K562 (cell line): ENCODE measurements around the gene MINK1. TPM values are rescaled to one million over a fixed set of nuclear protein-coding genes. Genes with fewer than 3 reads are reported as not detected.

Experiments used
- ETV5 ChIP-seq: sonication (generic); formaldehyde crosslinking; IDR thresholded peaks from 2 replicates; pipeline ENCODE4 v1.4.0; 2020; ENCODE audit warnings: low read depth, mild to moderate bottlenecking, missing genetic modification reagents
- FOXM1 ChIP-seq, 2 experiments: fragments of 450-650 bp in 1 of 2; sonication (generic) in 1 of 2; formaldehyde crosslinking in 1 of 2; IDR thresholded peaks; 2 replicates each; pipeline versions ENCODE4 v1.6.1 to v1.9.0; 2017 to 2022; ENCODE audit warnings: low read depth in 2 of 2, mild to moderate bottlenecking in 2 of 2, missing genetic modification reagents in 1 of 2, moderate library complexity in 1 of 2
- FOXP1 ChIP-seq: sonication (generic); formaldehyde crosslinking; IDR thresholded peaks from 2 replicates; pipeline ENCODE4 v1.8.0; 2022; ENCODE audit warnings: mild to moderate bottlenecking, missing genetic modification reagents
- IRF2 ChIP-seq: sonication (generic); formaldehyde crosslinking; IDR thresholded peaks from 2 replicates; pipeline ENCODE4 v1.8.1; 2022; ENCODE audit warnings: mild to moderate bottlenecking, missing genetic modification reagents
- KDM4B ChIP-seq, 2 experiments: fragments of 450-650 bp in 1 of 2; sonication (generic) in 1 of 2; IDR thresholded peaks; 2 replicates each; pipeline ENCODE4 v1.6.1; 2016 to 2017; ENCODE audit warnings: borderline replicate concordance in 2 of 2, antibody characterized with exemption in 1 of 2, low read depth in 1 of 2, mild to moderate bottlenecking in 1 of 2
- KLF13 ChIP-seq: fragments of 450-650 bp; IDR thresholded peaks from 2 replicates; pipeline ENCODE4 v1.6.1; 2016; ENCODE audit warnings: missing genetic modification characterization, low read depth, mild to moderate bottlenecking, missing compliant biosample characterization, moderate library complexity, borderline replicate concordance
- MXI1 ChIP-seq: IDR thresholded peaks from 2 replicates; pipeline ENCODE4 v1.6.1; 2011; ENCODE audit warnings: low read depth, mild to moderate bottlenecking, improper control_type of control experiment, low read length
- PHB2 ChIP-seq: fragments of 450-650 bp; IDR thresholded peaks from 2 replicates; pipeline ENCODE4 v1.6.1; 2017; ENCODE audit warnings: low read depth
- PHTF2 ChIP-seq: fragments of 250-450 bp; sonication (Bioruptor Pico); IDR thresholded peaks from 2 replicates; pipeline ENCODE4 v1.5.0; 2021; ENCODE audit warnings: mild to moderate bottlenecking
- RAD51 ChIP-seq: fragments of 450-650 bp; IDR thresholded peaks from 2 replicates; pipeline ENCODE4 v1.7.1; 2016; ENCODE audit warnings: low read depth, mild to moderate bottlenecking, borderline replicate concordance
- STAT5B ChIP-seq: fragments of 250-450 bp; sonication (Bioruptor Pico); IDR thresholded peaks from 2 replicates; pipeline ENCODE4 v1.8.0; 2021; ENCODE audit warnings: mild to moderate bottlenecking, inconsistent platforms
- TARDBP ChIP-seq: fragments of 450-650 bp; IDR thresholded peaks from 2 replicates; pipeline ENCODE4 v1.6.1; 2016
- U2AF1 ChIP-seq: fragments of 200-400 bp; formaldehyde crosslinking; optimal IDR thresholded peaks from 2 replicates; pipeline ENCODE3; 2017; ENCODE audit warnings: mild to moderate bottlenecking, low read depth, low read length, moderate library complexity
- ZNF668 ChIP-seq: fragments of 250-450 bp; sonication (Bioruptor Pico); IDR thresholded peaks from 2 replicates; pipeline ENCODE4 v1.8.0; 2022; ENCODE audit warnings: mild to moderate bottlenecking, inconsistent platforms
- polyA plus RNA-seq, 8 experiments: library from polyadenylated mRNA; depleted of rRNA in 4 of 8; stranded (reverse) in 5 of 8; unstranded in 3 of 8; fragments of >200 nt; fragmentation: Nextera tagmentation in 2 of 8; fragmentation: Illumina TruSeq in 1 of 8; extraction: Ambion mirVana in 2 of 8; extraction: Trizol in 1 of 8; gene quantifications; 2 replicates each; pipeline versions ENCODE4 v1.2.1 to v1.2.3, GENCODE V29; 2011 to 2014; ENCODE audit warnings: inconsistent platforms in 1 of 8, missing spikeins in 1 of 8
- total RNA-seq, 7 experiments: library from RNA; depleted of rRNA in 6 of 7; stranded (reverse); fragments of >200 nt in 6 of 7; fragmentation: Illumina TruSeq in 2 of 7; extraction: Trizol in 2 of 7; gene quantifications; 2 replicates each; pipeline versions ENCODE4 v1.2.1 to v1.2.3, GENCODE V29; 2011 to 2021; ENCODE audit warnings: low replicate concordance in 1 of 7
- TF ChIP-seq, protein P1 (sequence below): sonication (generic); formaldehyde crosslinking; IDR thresholded peaks from 2 replicates; pipeline ENCODE4 v1.8.0; 2023; ENCODE audit warnings: mild to moderate bottlenecking, missing genetic modification reagents
- TF ChIP-seq, protein P2 (sequence below): fragments of 150-350 bp; IDR thresholded peaks from 2 replicates; pipeline ENCODE4 v1.6.1; 2014; ENCODE audit warnings: low read depth, mild to moderate bottlenecking, low read length, borderline replicate concordance
- TF ChIP-seq, protein P3 (sequence below), 2 experiments: IDR thresholded peaks; 2 replicates each; pipeline ENCODE4 v1.6.1; 2012; ENCODE audit warnings: improper control_type of control experiment in 2 of 2, low read depth in 2 of 2, low read length in 2 of 2, borderline replicate concordance in 1 of 2
- TF ChIP-seq, protein P4 (sequence below): sonication (generic); formaldehyde crosslinking; IDR thresholded peaks from 2 replicates; pipeline ENCODE4 v1.8.1; 2023; ENCODE audit warnings: mild to moderate bottlenecking, missing genetic modification reagents, moderate library complexity

The MINK1 gene
- total and polyA plus RNA-seq, 9 of the 15 experiments (the other 6 are each of a cell fraction or from before 2014, with no cell fraction given), result 0.11 to 54.2 (median 14.9) TPM

DNA sequence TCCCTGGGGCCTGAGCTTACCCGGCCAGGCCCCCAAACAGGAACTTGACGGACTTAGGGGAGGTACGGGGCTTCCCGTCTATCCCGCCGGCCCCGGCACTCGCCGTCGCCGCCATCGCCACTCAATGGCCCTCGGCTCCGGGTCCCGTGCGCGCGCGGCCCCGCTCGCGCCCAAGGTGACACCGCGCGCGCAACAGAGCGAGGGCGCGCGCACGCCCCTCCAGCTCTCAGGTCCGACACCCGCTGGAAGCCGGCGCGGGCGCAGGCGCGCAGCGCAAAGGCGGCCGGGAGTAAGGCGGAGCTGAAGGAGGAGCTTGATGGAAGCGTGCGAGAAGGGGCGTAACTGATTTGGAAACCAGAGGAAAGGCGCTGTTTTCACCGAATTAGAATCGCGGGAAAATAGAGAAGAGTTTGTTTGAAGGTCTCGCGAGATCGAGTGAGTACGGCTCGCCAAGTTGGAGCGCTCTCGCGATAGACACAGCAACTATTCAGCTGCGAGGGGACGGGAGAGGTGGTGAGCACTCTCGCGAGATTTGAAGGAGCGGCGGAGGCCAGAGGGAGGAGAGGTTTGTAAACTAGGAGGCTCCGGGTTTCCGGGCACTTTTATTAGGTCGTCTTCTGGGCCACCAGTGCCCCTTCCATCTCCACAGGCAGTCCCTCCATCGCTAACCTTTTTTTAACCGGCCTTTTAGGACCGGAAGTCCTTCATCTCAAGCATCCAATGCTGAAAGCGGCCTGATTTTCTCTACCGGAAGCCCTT is 106.8 kb downstream of the MINK1 start, which contains the start of the genes RNF167 and SLC25A11 (continued):
- TF ChIP-seq ETV5 (CRISPR knock-in tag), result peak; percentile 32; the same call in 1 of the 2 replicates
- TF ChIP-seq KLF13 (tag), result peak; percentile 59; the same call in 1 of the 2 replicates
- TF ChIP-seq FOXM1 (IDR thresholded peaks at IDR 0.05; ENCODE audit: low read depth), result no peak
- TF ChIP-seq FOXM1 (CRISPR knock-in tag; IDR thresholded peaks at IDR 0.05; ENCODE audit: low read depth), result no peak
- TF ChIP-seq MXI1, result no peak; the same call in 1 of the 2 replicates
- no peak for TF ChIP-seq PHTF2 (CRISPR knock-in tag)
- no peak for TF ChIP-seq ZNF668 (CRISPR knock-in tag)
- 0 out of 2 replicates have a peak, but pooled peaks have one; percentile 19 for TF ChIP-seq TARDBP
- TF ChIP-seq FOXP1 (CRISPR knock-in tag), result no peak; the same call in 1 of the 2 replicates
- no peak for TF ChIP-seq KDM4B (IDR thresholded peaks at IDR 0.05; ENCODE audit: borderline replicate concordance in 2 of 2, low read depth in 1 of 2)
- no peak for TF ChIP-seq IRF2 (CRISPR knock-in tag)
- TF ChIP-seq, protein P1, sequence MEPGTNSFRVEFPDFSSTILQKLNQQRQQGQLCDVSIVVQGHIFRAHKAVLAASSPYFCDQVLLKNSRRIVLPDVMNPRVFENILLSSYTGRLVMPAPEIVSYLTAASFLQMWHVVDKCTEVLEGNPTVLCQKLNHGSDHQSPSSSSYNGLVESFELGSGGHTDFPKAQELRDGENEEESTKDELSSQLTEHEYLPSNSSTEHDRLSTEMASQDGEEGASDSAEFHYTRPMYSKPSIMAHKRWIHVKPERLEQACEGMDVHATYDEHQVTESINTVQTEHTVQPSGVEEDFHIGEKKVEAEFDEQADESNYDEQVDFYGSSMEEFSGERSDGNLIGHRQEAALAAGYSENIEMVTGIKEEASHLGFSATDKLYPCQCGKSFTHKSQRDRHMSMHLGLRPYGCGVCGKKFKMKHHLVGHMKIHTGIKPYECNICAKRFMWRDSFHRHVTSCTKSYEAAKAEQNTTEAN (CRISPR knock-in tag), result no peak
- no peak for TF ChIP-seq U2AF1
- TF ChIP-seq, protein P2, sequence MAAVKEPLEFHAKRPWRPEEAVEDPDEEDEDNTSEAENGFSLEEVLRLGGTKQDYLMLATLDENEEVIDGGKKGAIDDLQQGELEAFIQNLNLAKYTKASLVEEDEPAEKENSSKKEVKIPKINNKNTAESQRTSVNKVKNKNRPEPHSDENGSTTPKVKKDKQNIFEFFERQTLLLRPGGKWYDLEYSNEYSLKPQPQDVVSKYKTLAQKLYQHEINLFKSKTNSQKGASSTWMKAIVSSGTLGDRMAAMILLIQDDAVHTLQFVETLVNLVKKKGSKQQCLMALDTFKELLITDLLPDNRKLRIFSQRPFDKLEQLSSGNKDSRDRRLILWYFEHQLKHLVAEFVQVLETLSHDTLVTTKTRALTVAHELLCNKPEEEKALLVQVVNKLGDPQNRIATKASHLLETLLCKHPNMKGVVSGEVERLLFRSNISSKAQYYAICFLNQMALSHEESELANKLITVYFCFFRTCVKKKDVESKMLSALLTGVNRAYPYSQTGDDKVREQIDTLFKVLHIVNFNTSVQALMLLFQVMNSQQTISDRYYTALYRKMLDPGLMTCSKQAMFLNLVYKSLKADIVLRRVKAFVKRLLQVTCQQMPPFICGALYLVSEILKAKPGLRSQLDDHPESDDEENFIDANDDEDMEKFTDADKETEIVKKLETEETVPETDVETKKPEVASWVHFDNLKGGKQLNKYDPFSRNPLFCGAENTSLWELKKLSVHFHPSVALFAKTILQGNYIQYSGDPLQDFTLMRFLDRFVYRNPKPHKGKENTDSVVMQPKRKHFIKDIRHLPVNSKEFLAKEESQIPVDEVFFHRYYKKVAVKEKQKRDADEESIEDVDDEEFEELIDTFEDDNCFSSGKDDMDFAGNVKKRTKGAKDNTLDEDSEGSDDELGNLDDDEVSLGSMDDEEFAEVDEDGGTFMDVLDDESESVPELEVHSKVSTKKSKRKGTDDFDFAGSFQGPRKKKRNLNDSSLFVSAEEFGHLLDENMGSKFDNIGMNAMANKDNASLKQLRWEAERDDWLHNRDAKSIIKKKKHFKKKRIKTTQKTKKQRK, result no peak
- TF ChIP-seq, protein P3, sequence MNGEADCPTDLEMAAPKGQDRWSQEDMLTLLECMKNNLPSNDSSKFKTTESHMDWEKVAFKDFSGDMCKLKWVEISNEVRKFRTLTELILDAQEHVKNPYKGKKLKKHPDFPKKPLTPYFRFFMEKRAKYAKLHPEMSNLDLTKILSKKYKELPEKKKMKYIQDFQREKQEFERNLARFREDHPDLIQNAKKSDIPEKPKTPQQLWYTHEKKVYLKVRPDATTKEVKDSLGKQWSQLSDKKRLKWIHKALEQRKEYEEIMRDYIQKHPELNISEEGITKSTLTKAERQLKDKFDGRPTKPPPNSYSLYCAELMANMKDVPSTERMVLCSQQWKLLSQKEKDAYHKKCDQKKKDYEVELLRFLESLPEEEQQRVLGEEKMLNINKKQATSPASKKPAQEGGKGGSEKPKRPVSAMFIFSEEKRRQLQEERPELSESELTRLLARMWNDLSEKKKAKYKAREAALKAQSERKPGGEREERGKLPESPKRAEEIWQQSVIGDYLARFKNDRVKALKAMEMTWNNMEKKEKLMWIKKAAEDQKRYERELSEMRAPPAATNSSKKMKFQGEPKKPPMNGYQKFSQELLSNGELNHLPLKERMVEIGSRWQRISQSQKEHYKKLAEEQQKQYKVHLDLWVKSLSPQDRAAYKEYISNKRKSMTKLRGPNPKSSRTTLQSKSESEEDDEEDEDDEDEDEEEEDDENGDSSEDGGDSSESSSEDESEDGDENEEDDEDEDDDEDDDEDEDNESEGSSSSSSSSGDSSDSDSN (IDR thresholded peaks at IDR 0.05; ENCODE audit: borderline replicate concordance in 1 of 2, low read depth in 2 of 2, low read length in 2 of 2), result no peak
- no peak for TF ChIP-seq STAT5B (CRISPR knock-in tag)
- no peak for TF ChIP-seq PHB2
- TF ChIP-seq, protein P4, sequence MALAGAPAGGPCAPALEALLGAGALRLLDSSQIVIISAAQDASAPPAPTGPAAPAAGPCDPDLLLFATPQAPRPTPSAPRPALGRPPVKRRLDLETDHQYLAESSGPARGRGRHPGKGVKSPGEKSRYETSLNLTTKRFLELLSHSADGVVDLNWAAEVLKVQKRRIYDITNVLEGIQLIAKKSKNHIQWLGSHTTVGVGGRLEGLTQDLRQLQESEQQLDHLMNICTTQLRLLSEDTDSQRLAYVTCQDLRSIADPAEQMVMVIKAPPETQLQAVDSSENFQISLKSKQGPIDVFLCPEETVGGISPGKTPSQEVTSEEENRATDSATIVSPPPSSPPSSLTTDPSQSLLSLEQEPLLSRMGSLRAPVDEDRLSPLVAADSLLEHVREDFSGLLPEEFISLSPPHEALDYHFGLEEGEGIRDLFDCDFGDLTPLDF (CRISPR knock-in tag), result peak; percentile 77; the same call in 1 of the 2 replicates
- no peak for TF ChIP-seq RAD51
